Activated CD8-positive, alpha-beta T cell treated with anti-CD3 and anti-CD28 coated beads for 36 hours (primary cell): ENCODE results near the gene GLA. TPM values are rescaled to one million over a fixed set of nuclear protein-coding genes. Genes with fewer than 3 reads are reported as not detected.
A peak's percentile ranks its signal among the peaks of the same experiment; 100 is the strongest.

Experiments
- ATAC-seq: fragments of 200-7000 bp; cut with Tn5 transposase; one replicate; pipeline ENCODE4 v1.10.0; 2021; ENCODE audit warnings: mild to moderate bottlenecking, moderate library complexity
- CTCF ChIA-PET: fragments of 350-600 bp; sonication (Branson Sonifier 250); formaldehyde crosslinking; loops from one replicate; lab custom pipeline; 2021; ENCODE audit warnings: antibody characterized with exemption; lab: Charles Lee
- POLR2A ChIA-PET: fragments of 350-600 bp; sonication (Branson Sonifier 250); formaldehyde crosslinking; loops from one replicate; lab custom pipeline; 2021; ENCODE audit warnings: antibody characterized with exemption; lab: Charles Lee
- DNase-seq: peaks from one replicate; pipeline ENCODE4 v3.0.0-alpha.2; 2020
- H3K27ac Mint-ChIP-seq: one replicate; pipeline ENCODE4 v1.8.0; 2021; ENCODE audit warnings: mild to moderate bottlenecking, mixed read lengths
- H3K27me3 Mint-ChIP-seq: one replicate; pipeline ENCODE4 v1.8.0; 2021; ENCODE audit warnings: mixed read lengths
- H3K36me3 Mint-ChIP-seq: one replicate; pipeline ENCODE4 v1.8.0; 2021; ENCODE audit warnings: low read depth, mixed read lengths
- H3K4me1 Mint-ChIP-seq: one replicate; pipeline ENCODE4 v1.8.0; 2021; ENCODE audit warnings: low read depth, mixed read lengths
- H3K4me3 Mint-ChIP-seq: one replicate; pipeline ENCODE4 v1.8.0; 2021; ENCODE audit warnings: mild to moderate bottlenecking, moderate library complexity, mixed read lengths
- H3K9me3 Mint-ChIP-seq: one replicate; pipeline ENCODE4 v1.8.0; 2021; ENCODE audit warnings: mixed read lengths
- intact Hi-C: fragments of 100-400 bp; cut with micrococcal nuclease; formaldehyde crosslinking; loops from one replicate; pipeline ENCODE4 v1.10.0; 2022
- total RNA-seq, 2 experiments: library from RNA; stranded (reverse); gene quantifications; one replicate each; pipeline ENCODE4 v1.2.3, GENCODE V29; 2021
- TF ChIP-seq, protein P1 (sequence below): fragments of 200-600 bp; IDR thresholded peaks from one replicate; pipeline ENCODE4 v1.8.0; 2022; ENCODE audit warnings: antibody characterized with exemption, mild to moderate bottlenecking

The GLA gene
- total RNA-seq, 2 experiments from 2014 or later, result 38.8 to 44.6 TPM

DNA sequence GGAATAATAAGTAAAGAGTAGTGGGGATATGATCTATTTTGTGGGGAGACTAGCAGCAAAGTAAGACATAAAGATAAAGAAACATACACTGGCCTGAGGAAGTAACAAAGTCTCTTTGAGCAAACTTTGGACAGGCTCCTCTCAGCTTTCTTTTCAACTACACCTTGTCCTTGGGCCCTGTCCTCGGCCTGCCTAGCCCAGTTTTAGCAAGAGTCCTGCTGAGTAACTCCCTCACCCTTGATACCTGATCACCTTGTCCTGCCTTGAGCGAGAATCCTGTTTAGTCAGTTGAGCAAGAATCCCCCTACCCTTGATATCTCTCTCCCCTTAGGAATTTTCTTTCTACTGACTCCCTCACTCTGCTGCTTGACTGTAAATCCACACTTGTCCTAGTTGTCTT lies 11.8 kb upstream of the GLA start:
- H3K27ac Mint-ChIP-seq, result no peak overlapping the region

DNA sequence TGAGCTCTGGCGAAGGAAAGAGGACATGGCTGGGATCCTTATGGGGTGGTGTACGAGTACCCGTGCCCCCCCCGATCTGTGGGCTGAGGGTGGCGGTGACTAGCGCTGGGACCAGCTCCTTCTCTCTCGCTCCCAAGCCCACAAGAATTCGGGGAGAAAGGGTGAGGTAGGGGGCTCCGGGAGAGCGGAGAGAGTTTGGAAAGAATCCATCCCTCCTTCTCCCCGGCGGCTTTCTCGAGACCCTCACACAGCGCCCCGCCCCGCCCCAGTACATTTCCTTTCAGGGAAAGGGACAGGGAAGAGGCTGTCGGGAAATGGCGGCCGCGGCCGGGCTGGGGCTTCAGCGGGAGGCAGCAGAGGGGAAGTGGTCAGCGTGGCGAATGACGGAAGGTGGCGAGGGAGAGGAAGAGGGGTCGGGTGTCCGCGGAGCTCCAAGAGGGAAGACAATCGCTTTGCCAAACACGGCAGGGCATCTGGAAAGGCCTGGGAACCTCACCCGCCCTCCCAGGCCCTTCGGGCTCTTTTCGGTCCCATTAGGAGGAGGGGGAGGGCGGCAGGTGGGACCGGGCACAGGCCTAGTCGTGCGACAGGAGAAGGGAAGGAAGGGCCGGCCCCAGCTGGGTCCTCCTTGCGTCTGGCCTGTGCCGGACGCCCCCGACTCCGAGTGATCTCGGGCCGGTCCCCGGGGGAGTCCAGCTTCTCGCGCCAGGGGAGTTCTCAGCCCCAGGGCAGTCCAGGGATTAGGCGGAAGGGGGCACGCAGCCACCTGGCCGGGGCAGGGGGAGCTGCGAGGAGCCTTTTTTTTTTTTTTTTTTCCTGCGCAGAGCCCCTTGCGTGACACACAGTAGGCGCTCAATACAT lies 10.5 kb upstream of the GLA start:
- TF ChIP-seq, protein P1, sequence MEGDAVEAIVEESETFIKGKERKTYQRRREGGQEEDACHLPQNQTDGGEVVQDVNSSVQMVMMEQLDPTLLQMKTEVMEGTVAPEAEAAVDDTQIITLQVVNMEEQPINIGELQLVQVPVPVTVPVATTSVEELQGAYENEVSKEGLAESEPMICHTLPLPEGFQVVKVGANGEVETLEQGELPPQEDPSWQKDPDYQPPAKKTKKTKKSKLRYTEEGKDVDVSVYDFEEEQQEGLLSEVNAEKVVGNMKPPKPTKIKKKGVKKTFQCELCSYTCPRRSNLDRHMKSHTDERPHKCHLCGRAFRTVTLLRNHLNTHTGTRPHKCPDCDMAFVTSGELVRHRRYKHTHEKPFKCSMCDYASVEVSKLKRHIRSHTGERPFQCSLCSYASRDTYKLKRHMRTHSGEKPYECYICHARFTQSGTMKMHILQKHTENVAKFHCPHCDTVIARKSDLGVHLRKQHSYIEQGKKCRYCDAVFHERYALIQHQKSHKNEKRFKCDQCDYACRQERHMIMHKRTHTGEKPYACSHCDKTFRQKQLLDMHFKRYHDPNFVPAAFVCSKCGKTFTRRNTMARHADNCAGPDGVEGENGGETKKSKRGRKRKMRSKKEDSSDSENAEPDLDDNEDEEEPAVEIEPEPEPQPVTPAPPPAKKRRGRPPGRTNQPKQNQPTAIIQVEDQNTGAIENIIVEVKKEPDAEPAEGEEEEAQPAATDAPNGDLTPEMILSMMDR, result no peak
- ChIA-PET POLR2A (interaction anchor here (1.0 to 3.7 kb wide), 5 partner anchors 10 to 27 kb away, joined by 3 to 23 read pairs (median 3); partner anchors contain the start of genes HNRNPH2 and RPL36A), CTCF (interaction anchor here (0.9 to 1.6 kb wide), 4 partner anchors 9 to 176 kb away, joined by 3 to 5 read pairs (median 4); partner anchors contain the start of gene RPL36A)
- peaks cover 13% of the 10 kb centered on the region for H3K36me3 Mint-ChIP-seq
- peak; percentile 39 for DNase-seq
- no peaks in the 10 kb centered on the region for H3K27me3 Mint-ChIP-seq
- H3K27ac Mint-ChIP-seq, result peak overlapping the region; percentile 86
- ATAC-seq, result peak; percentile 47
- H3K4me1 Mint-ChIP-seq, result peaks cover 39% of the 10 kb centered on the region
- peak overlapping the region; percentile 75 for H3K4me3 Mint-ChIP-seq
- H3K9me3 Mint-ChIP-seq, result no peaks in the 10 kb centered on the region
- intact Hi-C loops, result loop anchor here (10.0 kb wide), 1 partner anchor 177 kb away; no protein-coding TSS in a partner anchor

More for the DNA sequence above, 11.8 kb upstream of the GLA start:
- intact Hi-C loops, result loop anchor here (10.0 kb wide), 1 partner anchor 175 kb away; no protein-coding TSS in a partner anchor
- ATAC-seq (no peak), DNase-seq (no peak)
- ChIA-PET POLR2A (interaction anchor here (1.0 kb wide), 1 partner anchor 28 kb away, joined by 3 read pairs; the partner anchor contains the start of gene RPL36A), CTCF (interaction anchor here (1.6 kb wide), 1 partner anchor 175 kb away, joined by 3 read pairs; no protein-coding TSS in a partner anchor)
- no peaks in the 10 kb centered on the region for H3K9me3 Mint-ChIP-seq
- no peaks in the 10 kb centered on the region for H3K27me3 Mint-ChIP-seq
- peak overlapping the region; percentile 75 for H3K4me3 Mint-ChIP-seq
- TF ChIP-seq, protein P1, result no peak
- H3K4me1 Mint-ChIP-seq, result peaks cover 34% of the 10 kb centered on the region
- peaks cover 13% of the 10 kb centered on the region for H3K36me3 Mint-ChIP-seq

DNA sequence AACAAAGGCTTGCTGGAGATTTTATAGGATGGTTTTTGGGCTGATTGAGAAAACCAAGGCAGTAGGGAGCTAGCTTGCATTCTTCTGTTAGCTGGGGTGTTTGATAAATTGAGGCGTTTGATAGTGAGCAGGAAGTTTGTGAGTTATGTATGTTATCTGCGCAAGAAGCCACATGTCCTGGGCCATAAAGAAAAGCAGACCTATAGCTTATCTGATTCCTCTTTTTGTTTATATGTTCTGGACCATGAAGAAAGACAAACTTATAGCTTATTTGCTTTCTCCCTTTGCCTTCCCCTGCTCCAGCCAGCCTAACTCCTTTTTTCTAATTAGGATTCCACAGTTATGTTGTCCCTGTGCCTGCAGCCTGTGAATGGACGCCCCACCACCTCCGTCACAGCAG lies 9.5 kb upstream of the GLA start:
- CTCF ChIA-PET, result interaction anchor here (0.9 to 1.4 kb wide), 3 partner anchors 11 to 179 kb away, joined by 3 to 5 read pairs (median 5); partner anchors contain the start of gene RPL36A
- DNase-seq (no peak), ATAC-seq (no peak)
- Mint-ChIP-seq H3K27me3 (no peaks in the 10 kb centered on the region), H3K4me1 (peaks cover 49% of the 10 kb centered on the region), H3K27ac (peak overlapping the region; percentile 86), H3K4me3 (peak overlapping the region; percentile 75), H3K9me3 (no peaks in the 10 kb centered on the region), H3K36me3 (peaks cover 23% of the 10 kb centered on the region)
- POLR2A ChIA-PET, result interaction anchor here (0.6 to 3.7 kb wide), 2 partner anchors 26 to 336 kb away, joined by 4 to 23 read pairs; partner anchors contain the start of gene RPL36A
- TF ChIP-seq, protein P1, result no peak
- intact Hi-C loops, result loop anchor here (10.0 kb wide), 1 partner anchor 178 kb away; no protein-coding TSS in a partner anchor

DNA sequence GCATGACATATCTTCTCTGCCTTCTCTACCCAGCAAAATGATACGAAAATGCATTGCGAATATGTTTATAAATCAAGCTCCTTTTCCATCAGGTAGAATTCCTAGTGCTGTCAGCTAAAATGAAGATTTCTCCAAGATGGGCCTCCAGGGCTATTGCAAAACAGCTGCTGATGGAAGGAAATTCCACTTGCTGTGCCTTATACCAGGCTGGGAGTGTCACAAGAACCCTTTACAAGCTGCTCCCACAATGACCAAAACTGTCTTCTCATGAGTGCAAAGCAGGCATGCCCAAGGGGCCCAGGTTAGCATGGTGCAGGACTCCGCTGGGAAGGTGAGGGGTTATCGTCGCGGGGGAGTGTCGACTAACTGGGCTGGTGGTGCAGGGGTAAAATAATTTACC lies 9.0 kb upstream of the GLA start:
- TF ChIP-seq, protein P1, result no peak
- ChIA-PET CTCF (interaction anchor here (0.9 to 2.0 kb wide), 3 partner anchors 12 to 179 kb away, joined by 3 to 5 read pairs (median 5); no protein-coding TSS in a partner anchor), POLR2A (interaction anchor here (0.6 to 3.7 kb wide), 2 partner anchors 25 to 336 kb away, joined by 4 to 23 read pairs; partner anchors contain the start of gene RPL36A)
- H3K4me3 Mint-ChIP-seq, result no peak overlapping the region
- no peaks in the 10 kb centered on the region for H3K9me3 Mint-ChIP-seq
- intact Hi-C loops, result loop anchor here (10.0 kb wide), 1 partner anchor 178 kb away; no protein-coding TSS in a partner anchor
- DNase-seq (no peak), ATAC-seq (no peak)
- peaks cover 25% of the 10 kb centered on the region for H3K36me3 Mint-ChIP-seq
- H3K27me3 Mint-ChIP-seq, result no peaks in the 10 kb centered on the region
- peaks cover 53% of the 10 kb centered on the region for H3K4me1 Mint-ChIP-seq
- peak overlapping the region; percentile 86 for H3K27ac Mint-ChIP-seq
